HG03571 (cell line): Measurements from ENCODE around the gene NAALAD2.
"Not testable (repeated sequence)": the region's sequence is repeated elsewhere in the genome, so short reads cannot be mapped to it uniquely, and the experiment has no call there.

Experiments used
- ATAC-seq: cut with Tn5 transposase; IDR thresholded peaks from one replicate; pipeline ENCODE4 v1.9.1; 2021; ENCODE audit not compliant: unreplicated experiment

The NAALAD2 gene

GRCh38 chr11:90134478-90135003 lies at the start of gene NAALAD2:
TSS of gene NAALAD2 (plus strand) at chr11:90134663. CDS start at chr11:90134759, 96 bp downstream.
- peak; percentile 80 for ATAC-seq

- not testable (repeated sequence) for ATAC-seq
Measured at GRCh38 chr11:90085650-90086049, 48.8 kb upstream of the NAALAD2 start, which contains the start of gene UBTFL1. TSS of gene UBTFL1 (plus strand) at chr11:90085950. CDS start at chr11:90085950, 0 bp downstream.

DNA sequence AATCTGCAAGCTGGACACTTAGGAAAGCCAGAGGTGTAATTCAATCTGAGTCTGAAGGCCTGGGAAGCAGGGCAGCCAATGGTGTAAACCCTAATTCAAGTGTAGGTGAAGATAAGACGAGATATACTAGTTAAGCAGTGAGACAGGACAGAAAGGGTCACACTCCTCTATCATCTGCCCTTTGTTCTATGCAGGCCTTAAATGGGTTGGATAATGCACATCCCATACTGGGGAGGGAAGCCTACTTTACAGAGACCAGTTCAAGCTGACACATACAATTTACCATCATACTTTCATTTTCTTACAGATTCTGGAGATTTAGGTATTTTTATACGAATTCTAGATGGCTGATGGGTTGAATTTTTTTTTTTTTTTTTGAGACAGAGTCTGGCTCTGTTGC lies 45.7 kb upstream of the NAALAD2 start:
- not testable (repeated sequence) for ATAC-seq

DNA sequence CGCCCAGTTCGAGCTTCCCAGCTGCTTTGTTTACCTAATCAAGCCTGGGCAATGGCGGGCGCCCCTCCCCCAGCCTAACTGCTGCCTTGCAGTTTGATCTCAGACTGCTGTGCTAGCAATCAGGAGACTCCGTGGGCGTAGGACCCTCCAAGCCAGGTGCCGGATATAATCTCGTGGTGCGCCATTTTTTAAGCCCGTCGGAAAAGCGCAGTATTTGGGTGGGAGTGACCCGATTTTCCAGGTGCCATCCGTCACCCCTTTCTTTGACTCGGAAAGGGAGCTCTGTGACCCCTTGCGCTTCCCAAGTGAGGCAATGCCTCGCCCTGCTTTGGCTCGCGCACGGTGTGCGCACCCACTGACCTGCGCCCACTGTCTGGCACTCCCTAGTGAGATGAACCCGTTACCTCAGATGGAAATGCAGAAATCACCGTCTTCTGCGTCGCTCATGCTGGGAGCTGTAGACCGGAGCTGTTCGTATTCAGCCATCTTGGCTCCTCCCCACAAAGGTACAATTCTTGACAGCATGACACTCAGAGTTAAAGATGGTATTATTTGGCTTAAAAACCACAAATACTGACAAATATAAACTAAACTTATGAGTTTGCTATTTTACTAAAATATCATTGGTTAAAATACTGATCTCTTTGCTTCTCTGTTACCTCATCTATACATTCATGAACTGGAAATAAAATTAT lies 39.1 kb upstream of the NAALAD2 start:
- ATAC-seq = not testable (repeated sequence)

GRCh38 chr11:90098261-90098660 lies 36.2 kb upstream of the NAALAD2 start:
- not testable (repeated sequence) for ATAC-seq

- no peak for ATAC-seq
Measured at GRCh38 chr11:90100431-90100830, 34.0 kb upstream of the NAALAD2 start.

GRCh38 chr11:90113541-90113940 lies 20.9 kb upstream of the NAALAD2 start:
- no peak for ATAC-seq

- no peak for ATAC-seq
Measured at GRCh38 chr11:90120191-90120590, 14.3 kb upstream of the NAALAD2 start.

DNA sequence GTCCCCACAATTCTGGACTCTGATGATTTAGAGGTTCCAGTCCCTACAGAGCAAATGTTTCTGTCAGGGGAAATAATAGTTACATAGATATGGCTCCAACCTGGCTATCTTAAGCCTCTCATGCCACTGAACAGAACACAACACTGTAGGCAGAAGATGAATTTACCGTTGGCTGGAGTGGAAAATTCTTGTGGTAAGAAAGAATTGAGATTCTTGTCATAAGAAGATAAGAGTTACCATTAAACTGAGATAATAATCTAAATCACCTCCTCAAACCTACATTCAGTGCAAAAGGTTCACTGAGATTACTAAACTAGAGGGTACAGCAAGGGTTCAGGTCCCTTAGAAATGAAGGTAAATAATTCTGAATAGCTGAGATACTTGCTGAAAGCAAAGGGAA lies 10.1 kb upstream of the NAALAD2 start:
- no peak for ATAC-seq

- no peak for ATAC-seq
Measured at GRCh38 chr11:90124946-90125345, 9.5 kb upstream of the NAALAD2 start.

GRCh38 chr11:90133560-90134477 lies 644 bp upstream of the NAALAD2 start:
- no peak for ATAC-seq

- no peak for ATAC-seq
Measured at GRCh38 chr11:90135016-90135415, 553 bp downstream of the NAALAD2 start.

DNA sequence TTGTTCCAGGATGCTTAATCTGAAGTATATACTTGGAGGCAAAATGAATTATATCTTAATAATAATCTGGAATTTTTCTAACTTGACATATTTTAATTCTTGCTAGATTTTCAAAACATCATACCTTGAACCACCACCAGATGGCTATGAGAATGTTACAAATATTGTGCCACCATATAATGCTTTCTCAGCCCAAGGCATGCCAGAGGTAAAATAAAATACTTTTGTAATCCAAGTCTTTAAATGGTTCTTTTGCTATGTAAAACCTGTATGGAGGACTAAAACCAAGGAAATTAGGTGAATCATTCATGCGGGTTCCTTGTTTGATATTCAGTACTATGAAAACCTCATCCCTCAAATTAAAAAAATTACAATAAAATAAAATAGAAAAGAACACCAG lies 14.4 kb downstream of the NAALAD2 start:
- ATAC-seq = no peak

DNA sequence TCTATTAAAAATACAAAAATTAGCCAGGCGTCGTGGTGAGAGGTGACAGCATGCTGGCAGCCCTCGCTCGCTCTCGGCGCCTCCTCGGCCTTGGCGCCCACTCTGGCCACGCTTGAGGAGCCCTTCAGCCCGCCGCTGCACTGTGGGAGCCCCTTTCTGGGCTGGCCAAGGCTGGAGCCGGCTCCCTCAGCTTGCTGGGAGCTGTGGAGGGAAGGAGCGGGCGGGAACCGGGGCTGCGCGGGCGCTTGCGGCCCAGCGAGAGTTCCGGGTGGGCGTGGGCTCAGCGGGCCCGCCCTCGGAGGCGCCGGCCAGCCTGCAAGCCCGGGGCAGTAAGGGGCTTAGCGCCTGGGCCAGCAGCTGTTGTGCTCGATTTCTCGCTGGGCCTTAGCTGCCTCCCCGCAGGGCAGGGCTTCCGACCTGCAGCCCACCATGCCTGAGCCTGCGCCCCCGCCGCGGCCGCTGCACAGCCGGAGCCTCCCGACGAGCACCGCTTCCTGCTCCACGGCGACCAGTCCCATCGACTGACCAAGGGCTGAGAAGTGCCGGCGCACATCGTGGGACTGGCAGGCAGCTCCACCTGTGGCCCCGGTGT lies 32.6 kb downstream of the NAALAD2 start:
- not testable (repeated sequence) for ATAC-seq

- ATAC-seq = not testable (repeated sequence)
Measured at GRCh38 chr11:90167704-90168103, 33.2 kb downstream of the NAALAD2 start.

GRCh38 chr11:90168571-90168970 lies 34.1 kb downstream of the NAALAD2 start:
- no peak for ATAC-seq

GRCh38 chr11:90171359-90171758 lies 36.9 kb downstream of the NAALAD2 start:
- ATAC-seq = no peak

GRCh38 chr11:90176069-90176468 lies 41.6 kb downstream of the NAALAD2 start:
- no peak for ATAC-seq

GRCh38 chr11:90178751-90179150 lies 44.3 kb downstream of the NAALAD2 start:
- ATAC-seq = no peak

DNA sequence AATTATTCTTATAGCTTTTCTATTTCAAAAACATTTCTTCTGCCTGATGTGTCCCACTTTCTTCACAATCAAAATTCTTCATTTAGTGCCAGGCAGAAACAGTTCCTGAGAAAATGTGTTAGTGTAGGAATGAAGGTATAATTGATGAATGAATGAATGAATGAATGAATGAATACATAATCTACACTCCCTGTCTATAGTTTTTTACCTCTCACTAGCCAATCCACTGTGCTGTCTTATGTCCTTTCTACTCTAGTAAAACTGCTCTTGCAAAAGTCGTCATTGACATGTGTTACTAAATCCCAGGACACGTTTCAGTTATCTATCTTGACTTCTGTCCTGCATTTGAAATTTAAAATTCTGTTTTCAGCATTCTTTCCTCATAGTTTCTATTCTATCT lies 45.5 kb downstream of the NAALAD2 start:
- no peak for ATAC-seq

GRCh38 chr11:90187839-90188238 lies 53.4 kb downstream of the NAALAD2 start:
- ATAC-seq = no peak
